ENCODE measurements around the gene CLEC2A.
A peak's percentile ranks its signal among the peaks of the same experiment; 100 is the strongest.
"Not testable (repeated sequence)": the region's sequence is repeated elsewhere in the genome, so short reads cannot be mapped to it uniquely, and the experiment has no call there.

CLEC2A gene, protein sequence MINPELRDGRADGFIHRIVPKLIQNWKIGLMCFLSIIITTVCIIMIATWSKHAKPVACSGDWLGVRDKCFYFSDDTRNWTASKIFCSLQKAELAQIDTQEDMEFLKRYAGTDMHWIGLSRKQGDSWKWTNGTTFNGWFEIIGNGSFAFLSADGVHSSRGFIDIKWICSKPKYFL

GRCh38 chr12:9932270-9932669, at the start of gene CLEC2A:
Gene CLEC2A, minus strand, starts transcription at chr12:9932370. Its CDS starts 41 bp downstream, at chr12:9932329.
- DNase-seq: no peak

- no peak for DNase-seq
Measured at GRCh38 chr12:9980126-9980525, 48.0 kb upstream of the CLEC2A start.

GRCh38 chr12:9977916-9978315, 45.7 kb upstream of the CLEC2A start:
- no peak for DNase-seq

DNA sequence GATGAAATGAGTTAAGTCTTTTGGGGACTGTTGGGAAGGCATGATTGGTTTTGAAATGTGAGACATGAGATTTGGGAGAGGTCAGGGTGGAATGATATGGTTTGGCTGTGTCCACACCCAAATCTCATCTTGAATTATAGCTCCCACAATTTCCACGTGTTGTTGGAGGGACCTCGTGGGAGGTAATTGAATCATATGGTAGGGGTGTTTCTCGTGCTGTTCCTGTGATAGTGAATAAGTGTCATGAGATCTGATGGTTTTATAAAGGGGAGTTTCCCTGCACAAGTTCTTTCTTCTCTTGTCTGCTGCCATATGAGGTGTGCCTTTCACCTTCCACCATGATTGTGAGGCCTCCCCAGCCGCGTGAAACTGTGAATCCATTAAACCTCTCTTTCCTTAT, 44.5 kb upstream of the CLEC2A start:
- DNase-seq: not testable (repeated sequence)

DNA sequence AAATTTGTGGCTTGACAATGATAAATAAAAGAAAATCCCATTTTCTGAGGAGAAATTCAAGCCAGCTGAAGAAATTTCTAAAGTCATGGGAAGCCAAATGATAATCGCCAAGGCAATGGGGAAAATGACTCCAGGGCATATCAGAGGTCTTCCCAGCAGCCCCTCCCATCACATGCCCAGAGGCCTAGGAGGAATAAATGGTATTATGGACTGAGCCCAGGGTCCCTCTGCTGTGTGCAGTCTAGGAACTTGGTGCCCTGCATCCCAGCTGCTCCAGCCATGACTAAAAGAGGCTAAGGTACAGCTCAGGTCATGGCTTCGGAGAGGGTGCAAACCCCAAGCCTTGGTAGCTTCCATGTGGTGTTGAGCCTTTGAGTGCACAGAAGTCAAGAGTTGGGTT, 43.4 kb upstream of the CLEC2A start:
- no peak for DNase-seq

GRCh38 chr12:9974731-9975130, 42.6 kb upstream of the CLEC2A start:
- not testable (repeated sequence) for DNase-seq

DNA sequence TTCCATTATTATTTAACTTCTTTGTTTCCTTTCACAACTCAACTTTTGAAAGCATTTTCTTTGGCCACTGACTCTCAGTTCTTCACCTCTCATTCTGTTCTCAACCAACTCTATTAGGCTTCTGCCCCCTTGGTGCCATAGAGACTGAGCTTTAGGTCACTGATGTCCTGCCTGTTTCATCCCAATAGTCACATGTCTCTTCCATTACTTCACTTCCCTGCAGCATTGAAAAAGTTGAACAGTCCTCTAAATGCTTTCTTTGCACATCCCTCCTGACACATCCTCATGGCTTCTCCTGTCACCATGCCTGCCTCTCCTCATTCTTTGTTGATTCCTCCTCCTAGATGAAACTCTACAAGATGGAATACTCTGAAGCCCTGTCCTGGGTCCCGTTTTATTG, 41.8 kb upstream of the CLEC2A start:
- DNase-seq: no peak

GRCh38 chr12:9971181-9971580, 39.0 kb upstream of the CLEC2A start, which contains the start of gene CLEC12A:
Gene CLEC12A, plus strand, starts transcription at chr12:9971409. Its CDS starts 188 bp downstream, at chr12:9971597.
- no peak for DNase-seq

GRCh38 chr12:9969673-9970072, 37.5 kb upstream of the CLEC2A start:
- no peak for DNase-seq

GRCh38 chr12:9961901-9962300, 29.7 kb upstream of the CLEC2A start:
- no peak for DNase-seq

- no peak for DNase-seq
Measured at GRCh38 chr12:9961106-9961505, 28.9 kb upstream of the CLEC2A start.

GRCh38 chr12:9960590-9960989, 28.4 kb upstream of the CLEC2A start:
- no peak for DNase-seq

GRCh38 chr12:9957834-9958233, 25.7 kb upstream of the CLEC2A start:
- DNase-seq: no peak

DNA sequence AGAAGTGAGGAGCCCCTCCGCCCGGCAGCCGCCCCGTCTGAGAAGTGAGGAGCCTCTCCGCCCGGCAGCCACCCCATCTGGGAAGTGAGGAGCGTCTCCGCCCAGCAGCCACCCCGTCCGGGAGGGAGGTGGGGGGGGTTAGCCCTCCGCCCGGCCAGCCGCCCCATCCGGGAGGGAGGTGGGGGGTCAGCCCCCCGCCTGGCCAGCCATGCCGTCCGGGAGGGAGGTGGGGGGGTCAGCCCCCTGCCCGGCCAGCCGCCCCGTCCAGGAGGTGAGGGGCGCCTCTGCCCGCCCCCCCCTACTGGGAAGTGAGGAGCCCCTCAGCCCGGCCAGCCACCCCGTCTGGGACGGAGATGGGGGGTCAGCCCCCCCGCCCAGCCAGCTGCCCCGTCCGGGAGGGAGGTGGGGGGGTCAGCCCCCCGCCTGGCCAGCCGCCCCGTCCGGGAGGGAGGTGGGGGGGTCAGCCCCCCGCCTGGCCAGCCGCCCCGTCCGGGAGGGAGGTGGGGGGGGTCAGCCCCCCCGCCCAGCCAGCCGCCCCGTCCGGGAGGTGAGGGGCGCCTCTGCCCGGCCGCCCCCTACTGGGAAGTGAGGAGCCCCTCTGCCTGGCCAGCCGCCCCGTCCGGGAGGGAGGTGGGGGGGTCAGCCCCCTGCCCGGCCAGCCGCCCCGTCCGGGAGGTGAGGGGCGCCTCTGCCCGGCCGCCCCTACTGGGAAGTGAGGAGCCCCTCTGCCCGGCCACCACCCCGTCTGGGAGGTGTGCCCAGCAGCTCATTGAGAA, 21.0 kb upstream of the CLEC2A start:
- not testable (repeated sequence) for DNase-seq

- DNase-seq: peak in 1 of 2 donors; percentile 12
Measured at GRCh38 chr12:9951026-9951675, 19.0 kb upstream of the CLEC2A start.

GRCh38 chr12:9948606-9949296, 16.6 kb upstream of the CLEC2A start:
- no peak for DNase-seq

GRCh38 chr12:9947674-9948073, 15.5 kb upstream of the CLEC2A start:
- no peak for DNase-seq

DNA sequence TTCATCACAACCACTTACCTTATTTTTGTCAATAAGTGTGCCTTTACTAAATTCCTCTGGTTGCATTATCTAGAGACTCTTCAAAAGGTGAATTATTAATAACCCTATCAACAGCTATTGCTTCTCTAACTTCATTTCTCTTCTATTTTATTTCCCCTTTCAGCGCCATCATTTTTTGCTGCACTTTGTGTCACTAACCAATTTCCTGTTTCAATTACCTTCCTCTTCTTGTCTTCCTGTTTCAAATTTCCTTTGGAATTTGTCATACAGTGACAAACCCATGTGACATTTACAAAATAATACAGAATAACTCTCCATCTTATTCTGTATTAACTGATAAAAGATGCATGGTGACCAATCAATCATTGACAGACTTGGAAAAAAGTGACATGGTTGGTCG, 12.2 kb upstream of the CLEC2A start:
- DNase-seq: no peak

DNA sequence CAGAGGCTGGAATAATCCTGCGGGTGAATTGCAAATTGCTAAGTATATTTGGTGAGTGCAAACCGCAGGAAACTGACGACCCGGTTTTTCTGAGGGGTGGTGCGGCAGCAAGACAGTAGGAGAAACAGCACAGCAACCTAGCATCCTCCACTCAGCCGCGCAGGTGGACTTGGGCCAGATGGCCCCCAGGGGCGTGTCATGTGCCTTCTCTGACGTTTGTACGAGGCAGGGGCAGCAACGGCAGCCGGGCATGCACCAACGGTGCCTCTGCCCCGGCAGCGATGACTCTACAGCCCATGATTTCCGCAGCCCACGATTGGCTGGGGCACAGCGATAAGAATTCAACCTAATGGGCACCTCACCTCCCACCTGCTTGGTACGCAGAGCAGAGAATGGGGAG, 11.1 kb upstream of the CLEC2A start:
- peak in 1 of 2 donors; percentile 10 for DNase-seq

- DNase-seq: no peak
Measured at GRCh38 chr12:9941838-9942237, 9.7 kb upstream of the CLEC2A start.

DNA sequence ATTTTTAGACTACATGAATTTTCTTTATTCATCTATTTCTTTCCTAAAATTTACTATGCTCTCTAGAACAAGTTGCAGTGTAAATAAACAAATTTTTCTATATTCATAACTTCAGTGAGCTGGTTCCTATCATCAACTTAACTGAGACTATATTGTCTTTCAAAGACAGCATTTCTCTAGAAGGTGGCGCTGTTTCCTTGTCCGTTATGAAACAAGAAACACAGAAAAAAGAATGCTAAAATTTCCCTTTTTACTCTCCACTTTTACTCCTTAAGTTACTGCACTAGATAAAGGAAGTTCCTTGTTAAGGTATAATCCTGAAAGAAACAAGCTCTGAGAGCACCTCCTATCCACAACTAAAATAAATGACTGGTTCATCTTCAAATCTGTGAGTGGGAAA, 8.2 kb upstream of the CLEC2A start:
- peak in 1 of 2 donors; percentile 14 for DNase-seq

- DNase-seq: no peak
Measured at GRCh38 chr12:9936591-9936990, 4.4 kb upstream of the CLEC2A start.

DNA sequence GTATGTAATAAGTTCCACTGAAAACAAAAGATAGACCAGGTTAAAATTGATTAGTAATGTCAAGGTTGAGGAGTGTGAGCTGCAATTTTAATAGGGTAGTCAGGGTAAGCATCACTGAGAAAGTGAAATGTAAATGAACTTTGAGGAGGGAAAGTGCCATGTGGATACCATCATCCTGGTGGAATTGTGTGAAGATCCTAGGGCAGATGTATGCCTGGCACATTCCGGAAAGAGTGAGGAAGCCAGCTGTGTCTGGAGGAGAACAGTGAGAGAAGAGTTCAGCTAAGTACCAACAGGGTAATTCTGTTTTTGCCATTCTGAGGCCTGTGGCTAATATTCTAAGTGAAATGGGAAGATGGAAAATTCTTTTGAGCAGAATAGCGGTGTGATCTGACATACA, 2.9 kb upstream of the CLEC2A start:
- no peak for DNase-seq
